Thyroid gland (tissue), 4 donors: ENCODE data around the gene CALCOCO2.

Experiments
- POLR2A ChIP-seq, 2 donors: fragments of 450-650 bp; IDR thresholded peaks; one replicate each; pipeline ENCODE4 v1.6.1; 2017; ENCODE audit warnings: antibody characterized with exemption in 2 of 2, mild to moderate bottlenecking in 2 of 2, moderate library complexity in 1 of 2
- TF ChIP-seq, protein P1 (sequence below), 6 experiments: fragments of 200-600 bp in 3 of 6; fragments of 450-650 bp in 3 of 6; sonication (generic) in 3 of 6; IDR thresholded peaks; one replicate each; pipeline ENCODE4 v1.5.1; 2016 to 2019; ENCODE audit warnings: antibody characterized with exemption in 6 of 6, mild to moderate bottlenecking in 2 of 6, inconsistent platforms in 1 of 6, moderate library complexity in 1 of 6

DNA sequence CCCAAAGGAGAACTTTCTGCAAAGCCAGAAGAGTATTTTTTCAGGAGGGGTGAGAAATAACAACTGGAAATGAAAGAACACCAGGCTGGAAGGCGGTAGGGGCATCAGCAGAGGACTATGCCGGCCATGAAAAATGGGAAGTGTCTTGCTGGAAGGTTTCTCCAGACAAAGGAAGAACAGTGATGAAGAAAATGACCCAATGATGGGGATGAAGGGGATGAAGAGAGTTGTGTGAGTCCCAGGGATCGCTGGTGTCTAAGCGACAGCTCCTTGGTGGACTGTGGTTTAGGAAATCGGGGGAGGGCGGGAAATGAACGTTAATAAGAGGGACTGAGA is 14.4 kb upstream of the CALCOCO2 start:
- TF ChIP-seq POLR2A (IDR thresholded peaks at IDR 0.05): no peak
- TF ChIP-seq, protein P1, sequence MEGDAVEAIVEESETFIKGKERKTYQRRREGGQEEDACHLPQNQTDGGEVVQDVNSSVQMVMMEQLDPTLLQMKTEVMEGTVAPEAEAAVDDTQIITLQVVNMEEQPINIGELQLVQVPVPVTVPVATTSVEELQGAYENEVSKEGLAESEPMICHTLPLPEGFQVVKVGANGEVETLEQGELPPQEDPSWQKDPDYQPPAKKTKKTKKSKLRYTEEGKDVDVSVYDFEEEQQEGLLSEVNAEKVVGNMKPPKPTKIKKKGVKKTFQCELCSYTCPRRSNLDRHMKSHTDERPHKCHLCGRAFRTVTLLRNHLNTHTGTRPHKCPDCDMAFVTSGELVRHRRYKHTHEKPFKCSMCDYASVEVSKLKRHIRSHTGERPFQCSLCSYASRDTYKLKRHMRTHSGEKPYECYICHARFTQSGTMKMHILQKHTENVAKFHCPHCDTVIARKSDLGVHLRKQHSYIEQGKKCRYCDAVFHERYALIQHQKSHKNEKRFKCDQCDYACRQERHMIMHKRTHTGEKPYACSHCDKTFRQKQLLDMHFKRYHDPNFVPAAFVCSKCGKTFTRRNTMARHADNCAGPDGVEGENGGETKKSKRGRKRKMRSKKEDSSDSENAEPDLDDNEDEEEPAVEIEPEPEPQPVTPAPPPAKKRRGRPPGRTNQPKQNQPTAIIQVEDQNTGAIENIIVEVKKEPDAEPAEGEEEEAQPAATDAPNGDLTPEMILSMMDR (IDR thresholded peaks at IDR 0.05): no peak
